Mucosa of descending colon (tissue), 3 donors: ENCODE results near the gene LSG1. TPM values are rescaled to one million over a fixed set of nuclear protein-coding genes. Genes with fewer than 3 reads are reported as not detected.

Experiments used
- ATAC-seq: fragments of 200-7000 bp; cut with Tn5 transposase; one replicate; pipeline ENCODE4 v1.9.1; 2020; ENCODE audit warnings: mild to moderate bottlenecking, moderate library complexity
- DNase-seq, 3 donors: peaks; one replicate each; pipeline ENCODE4 v3.0.0-alpha.2; 2020
- H3K36me3 ChIP-seq: fragments of 200-600 bp; one replicate; pipeline ENCODE4 v1.8.0; 2021; ENCODE audit warnings: low read depth, mild to moderate bottlenecking
- H3K4me1 ChIP-seq: fragments of 200-600 bp; one replicate; pipeline ENCODE4 v1.8.0; 2021; ENCODE audit warnings: low read depth, mild to moderate bottlenecking
- H3K4me3 ChIP-seq: fragments of 200-600 bp; one replicate; pipeline ENCODE4 v1.8.0; 2021; ENCODE audit warnings: mild to moderate bottlenecking
- H3K9me3 ChIP-seq: fragments of 200-600 bp; one replicate; pipeline ENCODE4 v1.8.0; 2021; ENCODE audit warnings: mild to moderate bottlenecking
- intact Hi-C, 2 donors: fragments of 100-400 bp; cut with DNase I in 1 of 2; cut with micrococcal nuclease in 1 of 2; formaldehyde crosslinking; loops; one replicate each; pipeline versions ENCODE4 v1.11.0 to v1.11.1; 2022; cut with DNase I, micrococcal nuclease
- total RNA-seq, 3 donors: library from RNA; stranded (reverse); fragmentation: NEBNext Ultra II Directional in 2 of 3; extraction: Animal tissue kit (Norgen Biotek cat#: 25700) in 2 of 3; gene quantifications; one replicate each; pipeline versions ENCODE4 v1.2.1 to v1.2.4, GENCODE V29; 2021 to 2023
- TF ChIP-seq, protein P1 (sequence below): fragments of 200-600 bp; IDR thresholded peaks from one replicate; pipeline ENCODE4 v1.8.0; 2022; ENCODE audit warnings: antibody characterized with exemption, mild to moderate bottlenecking
- donor health status: DM: no; HTN: no; CAD: no; lungs with moderate emphysema.
- donor health status: DM: no; HTN: no; CAD: no.
- donor health status: DM: no; HTN: yes; CAD: no.

LSG1 gene
- total RNA-seq, 3 donors from 2014 or later, result 34.0 to 35.6 (median 35.5) TPM

DNA sequence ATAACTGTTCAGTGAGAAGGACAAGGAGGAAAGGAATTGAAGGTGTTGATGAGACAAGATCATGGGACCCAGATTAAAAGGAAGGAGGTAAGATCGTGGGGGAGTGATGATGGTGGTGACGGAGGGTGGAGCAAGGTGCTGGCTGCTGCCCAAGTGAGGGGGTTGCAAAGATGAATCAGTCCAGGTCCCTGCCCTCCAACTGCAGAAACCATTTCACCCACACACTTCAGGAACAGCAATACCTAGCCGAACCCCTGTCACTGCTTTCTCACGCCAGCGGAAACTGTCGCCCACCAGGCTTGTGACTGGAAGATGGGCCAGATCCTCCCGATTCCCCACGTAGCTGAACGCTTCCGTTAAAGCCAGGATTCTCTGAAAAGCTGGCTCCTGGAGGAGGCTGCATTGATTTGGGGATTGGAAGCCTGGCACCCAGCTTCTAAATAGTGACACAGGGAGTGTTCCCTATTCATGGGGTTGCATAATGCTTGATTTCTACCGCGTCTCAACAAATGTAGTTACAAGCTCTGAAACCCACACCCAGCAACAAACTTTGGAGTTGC is 3.2 kb upstream of the LSG1 start:
- no peak overlapping the region for H3K4me3 ChIP-seq
- intact Hi-C loops, result no loop called here
- TF ChIP-seq, protein P1, sequence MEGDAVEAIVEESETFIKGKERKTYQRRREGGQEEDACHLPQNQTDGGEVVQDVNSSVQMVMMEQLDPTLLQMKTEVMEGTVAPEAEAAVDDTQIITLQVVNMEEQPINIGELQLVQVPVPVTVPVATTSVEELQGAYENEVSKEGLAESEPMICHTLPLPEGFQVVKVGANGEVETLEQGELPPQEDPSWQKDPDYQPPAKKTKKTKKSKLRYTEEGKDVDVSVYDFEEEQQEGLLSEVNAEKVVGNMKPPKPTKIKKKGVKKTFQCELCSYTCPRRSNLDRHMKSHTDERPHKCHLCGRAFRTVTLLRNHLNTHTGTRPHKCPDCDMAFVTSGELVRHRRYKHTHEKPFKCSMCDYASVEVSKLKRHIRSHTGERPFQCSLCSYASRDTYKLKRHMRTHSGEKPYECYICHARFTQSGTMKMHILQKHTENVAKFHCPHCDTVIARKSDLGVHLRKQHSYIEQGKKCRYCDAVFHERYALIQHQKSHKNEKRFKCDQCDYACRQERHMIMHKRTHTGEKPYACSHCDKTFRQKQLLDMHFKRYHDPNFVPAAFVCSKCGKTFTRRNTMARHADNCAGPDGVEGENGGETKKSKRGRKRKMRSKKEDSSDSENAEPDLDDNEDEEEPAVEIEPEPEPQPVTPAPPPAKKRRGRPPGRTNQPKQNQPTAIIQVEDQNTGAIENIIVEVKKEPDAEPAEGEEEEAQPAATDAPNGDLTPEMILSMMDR, result no peak
- DNase-seq, result no peak
- H3K4me1 ChIP-seq, result peaks cover 9% of the 10 kb centered on the region
- H3K36me3 ChIP-seq, result no peaks in the 10 kb centered on the region
- ATAC-seq, result no peak
- no peaks in the 10 kb centered on the region for H3K9me3 ChIP-seq

DNA sequence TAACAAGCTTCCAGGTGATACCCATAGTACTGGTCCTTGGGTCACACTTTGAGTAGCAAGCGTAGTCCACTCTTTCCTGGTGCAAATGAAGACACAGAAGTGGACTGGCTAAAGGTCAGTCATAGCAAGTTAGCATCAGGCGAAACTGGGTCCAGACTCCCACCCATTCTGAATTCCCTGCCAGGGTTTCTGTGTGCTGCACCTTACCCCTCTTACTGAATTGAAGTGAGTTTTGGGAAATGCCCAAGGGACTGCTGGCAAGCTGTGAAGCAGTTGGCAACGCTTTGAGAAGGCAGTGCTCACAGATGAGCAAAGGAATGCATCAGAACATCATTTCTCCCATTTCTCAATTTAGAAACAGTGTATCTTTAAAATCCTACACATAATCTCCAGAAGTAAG is 1.8 kb upstream of the LSG1 start:
- Histone ChIP-seq H3K4me3 (no peak overlapping the region), H3K4me1 (peaks cover 9% of the 10 kb centered on the region), H3K9me3 (no peaks in the 10 kb centered on the region), H3K36me3 (no peaks in the 10 kb centered on the region)
- no peak for ATAC-seq
- TF ChIP-seq, protein P1, result no peak
- intact Hi-C loops, result no loop called here
- no peak for DNase-seq

DNA sequence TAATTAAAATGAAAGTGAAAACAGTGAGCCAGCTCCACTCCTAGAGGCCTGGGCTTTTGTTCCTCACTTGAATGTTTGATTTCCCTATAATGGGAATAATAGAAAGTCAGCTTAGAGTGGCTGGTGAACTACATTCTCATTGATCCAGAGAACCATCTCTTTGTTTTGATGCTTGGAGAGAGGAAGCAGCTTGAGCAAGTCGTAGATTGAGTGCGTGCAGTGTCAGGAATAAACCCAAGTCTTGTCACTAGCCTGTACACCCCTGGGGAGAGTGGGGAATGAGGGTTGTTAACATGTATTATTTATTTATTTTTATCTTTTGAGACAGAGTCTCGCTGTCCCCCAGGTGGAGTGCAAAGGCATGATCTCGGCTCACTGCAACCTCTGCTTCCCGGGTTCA is 885 bp upstream of the LSG1 start:
- no peaks in the 10 kb centered on the region for H3K36me3 ChIP-seq
- ATAC-seq, result no peak
- H3K9me3 ChIP-seq, result no peaks in the 10 kb centered on the region
- intact Hi-C loops, result no loop called here
- peaks cover 9% of the 10 kb centered on the region for H3K4me1 ChIP-seq
- no peak overlapping the region for H3K4me3 ChIP-seq
- no peak for DNase-seq
- TF ChIP-seq, protein P1, result no peak

DNA sequence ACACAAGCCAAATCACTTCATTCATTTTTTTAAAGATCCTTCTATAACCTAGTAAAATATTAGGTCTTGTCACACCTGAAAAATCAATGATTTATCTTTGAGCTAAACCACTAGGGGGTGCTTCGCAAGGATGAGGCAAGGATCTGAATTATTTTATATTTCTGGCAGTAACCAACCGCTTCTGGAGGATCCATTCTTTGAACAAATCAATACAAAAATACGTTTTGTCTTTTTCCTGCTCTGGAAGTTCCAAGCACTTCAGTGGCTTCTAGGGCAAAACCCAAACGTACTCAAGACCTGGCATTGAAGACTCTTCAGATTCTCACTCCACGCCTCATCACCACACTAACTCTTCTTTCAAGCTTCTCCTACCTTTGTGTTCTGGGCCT is 486 bp downstream of the LSG1 start:
- H3K9me3 ChIP-seq, result no peaks in the 10 kb centered on the region
- no peaks in the 10 kb centered on the region for H3K36me3 ChIP-seq
- TF ChIP-seq, protein P1, result peak; percentile 17
- intact Hi-C loops, result no loop called here
- H3K4me1 ChIP-seq, result peaks cover 9% of the 10 kb centered on the region
- peak; percentile 54 for ATAC-seq
- peak in 1 of 3 donors; percentile 35 for DNase-seq
- H3K4me3 ChIP-seq, result peak overlapping the region; percentile 75

DNA sequence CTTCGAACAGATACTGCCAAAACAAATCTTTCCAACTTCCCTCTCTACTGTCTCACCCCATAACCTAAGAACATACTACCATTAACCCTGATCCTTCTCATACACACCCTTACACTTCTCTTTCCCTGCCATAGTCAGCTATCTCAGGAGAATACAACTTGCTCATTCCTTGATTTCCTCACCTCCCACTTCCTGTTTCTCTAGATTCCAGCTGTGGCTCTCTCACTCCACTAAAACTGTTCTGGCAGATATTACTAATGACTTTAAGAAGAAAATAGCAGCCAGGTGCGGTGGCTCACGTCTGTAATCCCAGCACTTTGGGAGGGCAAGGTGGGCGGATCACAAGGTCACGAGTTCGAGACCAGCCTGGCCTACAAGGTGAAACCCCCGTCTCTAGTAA is 4.6 kb downstream of the LSG1 start:
- Histone ChIP-seq H3K4me1 (peaks cover 9% of the 10 kb centered on the region), H3K9me3 (no peaks in the 10 kb centered on the region), H3K4me3 (no peak overlapping the region), H3K36me3 (no peaks in the 10 kb centered on the region)
- intact Hi-C loops, result no loop called here
- no peak for ATAC-seq
- DNase-seq, result no peak
- TF ChIP-seq, protein P1, result no peak

DNA sequence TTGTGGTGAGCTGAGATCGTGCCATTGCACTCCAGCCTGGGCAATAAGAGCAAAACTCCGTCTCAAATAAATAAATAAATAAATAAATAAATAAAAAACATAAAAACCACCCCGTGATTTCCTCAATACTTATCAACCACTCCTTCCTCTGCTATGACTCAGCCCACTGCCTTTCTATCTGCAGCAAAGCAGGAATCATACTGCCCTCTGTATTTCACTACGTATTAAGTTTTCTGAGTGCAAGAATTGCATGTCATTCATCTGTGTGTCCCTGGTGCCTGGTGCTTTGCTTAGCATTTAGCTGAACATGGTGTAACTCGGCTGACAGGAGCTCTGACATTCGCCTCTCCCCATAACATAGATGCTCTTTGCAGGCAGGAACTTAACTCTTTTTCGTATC is 7.1 kb downstream of the LSG1 start:
- Histone ChIP-seq H3K36me3 (no peaks in the 10 kb centered on the region), H3K9me3 (no peaks in the 10 kb centered on the region), H3K4me1 (no peaks in the 10 kb centered on the region), H3K4me3 (no peak overlapping the region)
- intact Hi-C loops, result no loop called here
- ATAC-seq (no peak), DNase-seq (no peak)
- TF ChIP-seq, protein P1, result no peak
